H9 (cell line): ENCODE results near the gene NFYC. TPM values are rescaled to one million over a fixed set of nuclear protein-coding genes. Genes with fewer than 3 reads are reported as not detected.

Source experiments
- DNase-seq: peaks from one replicate; pipeline ENCODE4 v3.0.0-alpha.2; 2017
- H2AFZ ChIP-seq: one replicate; pipeline ENCODE4 v1.6.1; 2013; ENCODE audit warnings: mild to moderate bottlenecking, low read length, control low read depth, moderate library complexity
- H2AK5ac ChIP-seq: 2 replicates; pipeline ENCODE4 v1.6.1; 2013; ENCODE audit warnings: low read length, control low read depth, mixed read lengths; ENCODE audit not compliant: insufficient read length
- H2BK120ac ChIP-seq: one replicate; pipeline ENCODE4 v1.6.1; 2013; ENCODE audit warnings: low read depth, mild to moderate bottlenecking, low read length, control low read depth, inconsistent platforms; ENCODE audit not compliant: poor library complexity, severe bottlenecking
- H2BK12ac ChIP-seq: 2 replicates; pipeline ENCODE4 v1.6.1; 2013; ENCODE audit warnings: low read length, control low read depth, mixed read lengths, low read depth; ENCODE audit not compliant: insufficient read length
- H2BK15ac ChIP-seq: 2 replicates; pipeline ENCODE4 v1.6.1; 2013; ENCODE audit warnings: low read depth, low read length, control low read depth
- H2BK20ac ChIP-seq: one replicate; pipeline ENCODE4 v1.6.1; 2013; ENCODE audit warnings: low read depth, mild to moderate bottlenecking, low read length, control low read depth, inconsistent platforms; ENCODE audit not compliant: poor library complexity, severe bottlenecking
- H2BK5ac ChIP-seq: 2 replicates; pipeline ENCODE4 v1.6.1; 2013; ENCODE audit warnings: low read length, control low read depth, mixed read lengths; ENCODE audit not compliant: insufficient read length
- H3K14ac ChIP-seq: 2 replicates; pipeline ENCODE4 v1.6.1; 2013; ENCODE audit warnings: low read length, control low read depth; ENCODE audit not compliant: insufficient read depth
- H3K18ac ChIP-seq: 2 replicates; pipeline ENCODE4 v1.6.1; 2013; ENCODE audit warnings: low read depth, mild to moderate bottlenecking, mixed read lengths, low read length, control low read depth; ENCODE audit not compliant: insufficient read length
- H3K23ac ChIP-seq: 2 replicates; pipeline ENCODE4 v1.6.1; 2013; ENCODE audit warnings: low read length, control low read depth, mixed read lengths, low read depth; ENCODE audit not compliant: insufficient read length
- H3K23me2 ChIP-seq: 2 replicates; pipeline ENCODE4 v1.6.1; 2013; ENCODE audit warnings: low read depth, mild to moderate bottlenecking, mixed read lengths, low read length, control low read depth; ENCODE audit not compliant: insufficient read length, poor library complexity, severe bottlenecking
- H3K27ac ChIP-seq: 2 replicates; pipeline ENCODE4 v1.5.1; 2013; ENCODE audit warnings: low read length, control low read depth, mixed read lengths, low read depth; ENCODE audit not compliant: insufficient read length
- H3K27me3 ChIP-seq: 2 replicates; pipeline ENCODE4 v1.6.1; 2013; ENCODE audit warnings: low read length, control low read depth, inconsistent platforms; ENCODE audit not compliant: insufficient read depth
- H3K4ac ChIP-seq: 2 replicates; pipeline ENCODE4 v1.6.1; 2013; ENCODE audit warnings: low read depth, mild to moderate bottlenecking, control low read depth, inconsistent platforms, low read length, moderate library complexity
- H3K4me1 ChIP-seq: 2 replicates; pipeline ENCODE4 v1.6.1; 2013; ENCODE audit warnings: low read length, control low read depth, inconsistent platforms; ENCODE audit not compliant: insufficient read depth
- H3K4me2 ChIP-seq: 2 replicates; pipeline ENCODE4 v1.6.1; 2013; ENCODE audit warnings: low read length, control low read depth, mixed read lengths; ENCODE audit not compliant: insufficient read length, insufficient read depth
- H3K56ac ChIP-seq: 2 replicates; pipeline ENCODE4 v1.6.1; 2013; ENCODE audit warnings: low read depth, mild to moderate bottlenecking, mixed read lengths, low read length, control low read depth; ENCODE audit not compliant: insufficient read length
- H3K79me1 ChIP-seq: 2 replicates; pipeline ENCODE4 v1.6.1; 2013; ENCODE audit warnings: low read depth, mild to moderate bottlenecking, moderate library complexity, low read length, control low read depth, inconsistent platforms; ENCODE audit not compliant: insufficient read depth, poor library complexity, severe bottlenecking
- H3K79me2 ChIP-seq: 2 replicates; pipeline ENCODE4 v1.6.1; 2013; ENCODE audit warnings: low read length, control low read depth, inconsistent platforms; ENCODE audit not compliant: insufficient read depth
- H3K9ac ChIP-seq: 2 replicates; pipeline ENCODE4 v1.6.1; 2013; ENCODE audit warnings: low read length, control low read depth, mixed read lengths; ENCODE audit not compliant: insufficient read length; ENCODE audit errors: extremely low read depth
- H3K9me3 ChIP-seq: one replicate; pipeline ENCODE4 v1.6.1; 2013; ENCODE audit warnings: low read depth, low read length, inconsistent platforms; ENCODE audit not compliant: control insufficient read depth
- H3T11ph ChIP-seq: one replicate; pipeline ENCODE4 v1.6.1; 2013; ENCODE audit warnings: mild to moderate bottlenecking, low read length, control low read depth, inconsistent platforms
- H4K20me1 ChIP-seq: one replicate; pipeline ENCODE4 v1.6.1; 2013; ENCODE audit not compliant: control insufficient read depth, insufficient read length, insufficient read depth
- H4K5ac ChIP-seq: 2 replicates; pipeline ENCODE4 v1.6.1; 2013; ENCODE audit warnings: low read depth, mild to moderate bottlenecking, mixed read lengths, low read length, control low read depth; ENCODE audit not compliant: insufficient read length
- H4K8ac ChIP-seq: replicated peaks from 2 replicates; pipeline ENCODE4 v1.6.1; 2013; ENCODE audit warnings: low read length, control low read depth, mixed read lengths, low read depth; ENCODE audit not compliant: insufficient read length
- H4K91ac ChIP-seq: 2 replicates; pipeline ENCODE4 v1.6.1; 2013; ENCODE audit warnings: low read depth, mild to moderate bottlenecking, moderate library complexity, mixed read lengths, low read length, control low read depth; ENCODE audit not compliant: insufficient read length
- H3K27ac Mint-ChIP-seq, 3 experiments: 2 replicates in 2 of 3; 3 replicates in 1 of 3; pipeline ENCODE4 v1.8.0; 2020 to 2021; ENCODE audit warnings: mixed read lengths in 3 of 3, mild to moderate bottlenecking in 1 of 3, moderate library complexity in 1 of 3
- H3K27me3 Mint-ChIP-seq: 2 replicates; pipeline ENCODE4 v1.8.0; 2021; ENCODE audit warnings: low read depth, mild to moderate bottlenecking, moderate library complexity, mixed read lengths
- H3K36me3 Mint-ChIP-seq, 3 experiments: 2 replicates in 2 of 3; 3 replicates in 1 of 3; pipeline ENCODE4 v1.8.0; 2020 to 2021; ENCODE audit warnings: low read depth in 3 of 3, mixed read lengths in 3 of 3; ENCODE audit not compliant: insufficient read depth in 1 of 3
- H3K4me1 Mint-ChIP-seq, 2 experiments: 2 replicates each; pipeline ENCODE4 v1.8.0; 2020; ENCODE audit warnings: mixed read lengths in 2 of 2
- H3K4me3 Mint-ChIP-seq, 2 experiments: 2 replicates in 1 of 2; 3 replicates in 1 of 2; pipeline ENCODE4 v1.8.0; 2020 to 2021; ENCODE audit warnings: mild to moderate bottlenecking in 2 of 2, mixed read lengths in 2 of 2, moderate library complexity in 1 of 2
- H3K9me3 Mint-ChIP-seq, 2 experiments: 2 replicates in 1 of 2; 3 replicates in 1 of 2; pipeline ENCODE4 v1.8.0; 2020; ENCODE audit warnings: mild to moderate bottlenecking in 2 of 2, mixed read lengths in 2 of 2, moderate library complexity in 1 of 2
- CTCF ChIP-seq: fragments of 200-600 bp; sonication (generic); conservative IDR thresholded peaks from 3 replicates; pipeline ENCODE4 v1.8.0; 2021; ENCODE audit warnings: antibody characterized with exemption, mild to moderate bottlenecking
- WGBS: extraction: QIAGEN DNeasy Blood & Tissue Kit; methylation state at CpG from one replicate; pipeline ENCODE4 v1.1.7; 2013; ENCODE audit warnings: missing lambda C conversion rate, low lambda C conversion rate, mixed read lengths; ENCODE audit not compliant: insufficient read length; ENCODE audit errors: extremely low coverage; 5-methylcytosine and 5-hydroxymethylcytosine counted together
- total RNA-seq: library from RNA; stranded (reverse); gene quantifications from 2 replicates; pipeline ENCODE4 v1.2.1, GENCODE V29; 2021

Gene NFYC
- total RNA-seq, 1 experiment from 2014 or later: 54.7 TPM

GRCh38 chr1:40649592-40649930, 41.9 kb upstream of the NFYC start:
- H4K5ac ChIP-seq: no peak overlapping the region
- peaks cover 5% of the 10 kb centered on the region; the same call in 1 of the 2 replicates for H3K4me1 ChIP-seq
- H4K8ac ChIP-seq: no peak overlapping the region
- no peak overlapping the region for H2AK5ac ChIP-seq
- H3K79me1 ChIP-seq: no peaks in the 10 kb centered on the region
- H3K9me3 Mint-ChIP-seq: no peaks in the 10 kb centered on the region
- no peak overlapping the region for H2BK120ac ChIP-seq
- no CpG with 5 or more reads among the region's 5 CpGs for WGBS
- H2BK5ac ChIP-seq: no peak overlapping the region
- H3K4me1 Mint-ChIP-seq: peaks cover 8 to 18% of the 10 kb centered on the region in 2 experiments
- H3K9ac ChIP-seq: no peak overlapping the region
- H3K27me3 ChIP-seq: no peaks in the 10 kb centered on the region
- no peaks in the 10 kb centered on the region for H4K20me1 ChIP-seq
- no peak for TF ChIP-seq CTCF
- H3K79me2 ChIP-seq: no peaks in the 10 kb centered on the region
- H3K4me2 ChIP-seq: no peak overlapping the region
- H2BK12ac ChIP-seq: no peak overlapping the region
- no peak overlapping the region for H3K4ac ChIP-seq
- H2AFZ ChIP-seq: no peak overlapping the region
- no peak overlapping the region for H3K14ac ChIP-seq
- H2BK20ac ChIP-seq: no peak overlapping the region
- H3K18ac ChIP-seq: no peak overlapping the region
- no peak overlapping the region for H3K4me3 Mint-ChIP-seq
- no peak overlapping the region for H2BK15ac ChIP-seq
- no peak overlapping the region for H3K56ac ChIP-seq
- H3K23ac ChIP-seq: no peak overlapping the region
- no peaks in the 10 kb centered on the region for H3K27me3 Mint-ChIP-seq
- H3K27ac ChIP-seq: no peak overlapping the region
- H3K23me2 ChIP-seq: no peaks in the 10 kb centered on the region
- H4K91ac ChIP-seq: no peak overlapping the region
- H3K9me3 ChIP-seq: no peaks in the 10 kb centered on the region
- DNase-seq: no peak
- no peaks in the 10 kb centered on the region; a peak in 1 of 7 replicates for H3K36me3 Mint-ChIP-seq
- H3K27ac Mint-ChIP-seq: no peak overlapping the region
- H3T11ph ChIP-seq: no peak overlapping the region
